ENCODE measurements around the gene CLSTN2.

DNA sequence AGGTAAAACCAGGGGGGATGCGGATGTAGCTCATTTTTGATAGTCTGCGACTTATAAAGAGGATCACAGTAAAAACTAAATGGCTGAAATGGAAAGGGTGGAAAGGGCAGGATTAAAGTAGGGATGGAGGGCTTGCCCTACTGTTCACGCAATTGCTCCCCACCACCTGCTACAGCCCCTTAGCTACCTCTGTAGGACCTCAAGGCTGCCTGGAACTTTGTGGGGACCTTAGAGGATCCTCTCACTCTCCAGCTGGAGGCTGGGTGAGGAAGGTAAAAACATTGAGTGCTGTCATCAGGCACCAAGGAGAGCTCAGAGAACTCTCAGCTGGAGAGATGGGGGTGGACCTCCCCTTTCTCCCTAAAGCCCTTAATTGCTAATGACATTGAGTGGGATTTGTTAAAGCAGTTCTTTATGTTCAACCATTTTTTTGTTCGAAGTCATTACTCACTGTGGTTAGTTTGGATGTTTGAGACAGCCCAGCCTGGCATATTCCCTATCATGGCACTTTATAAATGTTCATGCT is 213.0 kb downstream of the CLSTN2 start:
- no peak for TF ChIP-seq TAF1 (IDR thresholded peaks at IDR 0.05; ENCODE audit: low read depth, low read length)
- TF ChIP-seq POLR2A (IDR thresholded peaks at IDR 0.05; ENCODE audit: low read depth, low read length): no peak
